Ishikawa (cell line): ENCODE data around the gene UGT8.

Experiments used
- CEBPB ChIP-seq: IDR thresholded peaks from 2 replicates; pipeline ENCODE4 v1.6.1; 2012
- CREB1 ChIP-seq: IDR thresholded peaks from 2 replicates; pipeline ENCODE4 v1.6.1; 2012; ENCODE audit warnings: low read depth
- EGR1 ChIP-seq: IDR thresholded peaks from 2 replicates; pipeline ENCODE4 v1.6.1; 2012
- EP300 ChIP-seq: IDR thresholded peaks from 2 replicates; pipeline ENCODE4 v1.6.1; 2012; ENCODE audit warnings: borderline replicate concordance
- FOXM1 ChIP-seq: IDR thresholded peaks from 2 replicates; pipeline ENCODE4 v1.6.1; 2012; ENCODE audit warnings: low read depth, borderline replicate concordance
- NFIC ChIP-seq: IDR thresholded peaks from 2 replicates; pipeline ENCODE4 v1.6.1; 2012
- RAD21 ChIP-seq: IDR thresholded peaks from 2 replicates; pipeline ENCODE4 v1.6.1; 2012; ENCODE audit warnings: low read depth
- TAF1 ChIP-seq: IDR thresholded peaks from 2 replicates; pipeline ENCODE4 v1.6.1; 2012; ENCODE audit warnings: low read depth, mild to moderate bottlenecking
- TCF12 ChIP-seq: IDR thresholded peaks from 2 replicates; pipeline ENCODE4 v1.6.1; 2012; ENCODE audit warnings: low read depth
- TEAD4 ChIP-seq: IDR thresholded peaks from 2 replicates; pipeline ENCODE4 v1.6.1; 2012
- YY1 ChIP-seq: IDR thresholded peaks from 2 replicates; pipeline ENCODE4 v1.6.1; 2012; ENCODE audit warnings: low read depth
- ZBTB7A ChIP-seq: IDR thresholded peaks from 2 replicates; pipeline ENCODE4 v1.6.1; 2012; ENCODE audit warnings: low read depth
- TF ChIP-seq, protein P1 (sequence below): IDR thresholded peaks from 2 replicates; pipeline ENCODE4 v1.6.1; 2012; ENCODE audit warnings: low read depth, mild to moderate bottlenecking
- TF ChIP-seq, protein P2 (sequence below): IDR thresholded peaks from 2 replicates; pipeline ENCODE4 v1.6.1; 2012
- TF ChIP-seq, protein P3 (sequence below): IDR thresholded peaks from 2 replicates; pipeline ENCODE4 v1.6.1; 2012

Gene UGT8

DNA sequence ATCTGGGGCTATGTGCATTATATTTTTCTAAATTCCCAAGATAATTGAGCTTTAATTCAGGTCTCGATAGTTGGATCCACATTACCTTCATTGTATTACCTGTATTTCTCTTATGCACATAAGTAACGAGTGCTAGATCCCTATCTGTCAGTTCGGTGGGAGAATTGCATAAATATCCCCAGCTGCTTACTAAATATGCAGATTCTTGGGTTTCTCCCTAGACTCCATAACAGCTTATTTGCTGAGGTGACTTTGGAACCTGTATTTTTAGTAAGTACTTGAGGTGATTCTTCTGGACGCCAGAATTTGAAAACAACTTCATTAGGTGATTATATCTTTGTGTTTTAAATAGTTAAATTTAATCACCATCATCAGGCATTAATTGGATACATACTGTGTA is 15.0 kb downstream of the UGT8 start:
- TF ChIP-seq TAF1 (no peak), RAD21 (no peak), CREB1 (no peak), ZBTB7A (no peak), CEBPB (no peak), TCF12 (no peak), YY1 (no peak), NFIC (no peak), FOXM1 (no peak)
- TF ChIP-seq, protein P1, sequence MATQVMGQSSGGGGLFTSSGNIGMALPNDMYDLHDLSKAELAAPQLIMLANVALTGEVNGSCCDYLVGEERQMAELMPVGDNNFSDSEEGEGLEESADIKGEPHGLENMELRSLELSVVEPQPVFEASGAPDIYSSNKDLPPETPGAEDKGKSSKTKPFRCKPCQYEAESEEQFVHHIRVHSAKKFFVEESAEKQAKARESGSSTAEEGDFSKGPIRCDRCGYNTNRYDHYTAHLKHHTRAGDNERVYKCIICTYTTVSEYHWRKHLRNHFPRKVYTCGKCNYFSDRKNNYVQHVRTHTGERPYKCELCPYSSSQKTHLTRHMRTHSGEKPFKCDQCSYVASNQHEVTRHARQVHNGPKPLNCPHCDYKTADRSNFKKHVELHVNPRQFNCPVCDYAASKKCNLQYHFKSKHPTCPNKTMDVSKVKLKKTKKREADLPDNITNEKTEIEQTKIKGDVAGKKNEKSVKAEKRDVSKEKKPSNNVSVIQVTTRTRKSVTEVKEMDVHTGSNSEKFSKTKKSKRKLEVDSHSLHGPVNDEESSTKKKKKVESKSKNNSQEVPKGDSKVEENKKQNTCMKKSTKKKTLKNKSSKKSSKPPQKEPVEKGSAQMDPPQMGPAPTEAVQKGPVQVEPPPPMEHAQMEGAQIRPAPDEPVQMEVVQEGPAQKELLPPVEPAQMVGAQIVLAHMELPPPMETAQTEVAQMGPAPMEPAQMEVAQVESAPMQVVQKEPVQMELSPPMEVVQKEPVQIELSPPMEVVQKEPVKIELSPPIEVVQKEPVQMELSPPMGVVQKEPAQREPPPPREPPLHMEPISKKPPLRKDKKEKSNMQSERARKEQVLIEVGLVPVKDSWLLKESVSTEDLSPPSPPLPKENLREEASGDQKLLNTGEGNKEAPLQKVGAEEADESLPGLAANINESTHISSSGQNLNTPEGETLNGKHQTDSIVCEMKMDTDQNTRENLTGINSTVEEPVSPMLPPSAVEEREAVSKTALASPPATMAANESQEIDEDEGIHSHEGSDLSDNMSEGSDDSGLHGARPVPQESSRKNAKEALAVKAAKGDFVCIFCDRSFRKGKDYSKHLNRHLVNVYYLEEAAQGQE = no peak
- TF ChIP-seq, protein P2, sequence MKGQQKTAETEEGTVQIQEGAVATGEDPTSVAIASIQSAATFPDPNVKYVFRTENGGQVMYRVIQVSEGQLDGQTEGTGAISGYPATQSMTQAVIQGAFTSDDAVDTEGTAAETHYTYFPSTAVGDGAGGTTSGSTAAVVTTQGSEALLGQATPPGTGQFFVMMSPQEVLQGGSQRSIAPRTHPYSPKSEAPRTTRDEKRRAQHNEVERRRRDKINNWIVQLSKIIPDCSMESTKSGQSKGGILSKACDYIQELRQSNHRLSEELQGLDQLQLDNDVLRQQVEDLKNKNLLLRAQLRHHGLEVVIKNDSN = no peak
- TF ChIP-seq, protein P3, sequence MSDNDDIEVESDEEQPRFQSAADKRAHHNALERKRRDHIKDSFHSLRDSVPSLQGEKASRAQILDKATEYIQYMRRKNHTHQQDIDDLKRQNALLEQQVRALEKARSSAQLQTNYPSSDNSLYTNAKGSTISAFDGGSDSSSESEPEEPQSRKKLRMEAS = no peak

DNA sequence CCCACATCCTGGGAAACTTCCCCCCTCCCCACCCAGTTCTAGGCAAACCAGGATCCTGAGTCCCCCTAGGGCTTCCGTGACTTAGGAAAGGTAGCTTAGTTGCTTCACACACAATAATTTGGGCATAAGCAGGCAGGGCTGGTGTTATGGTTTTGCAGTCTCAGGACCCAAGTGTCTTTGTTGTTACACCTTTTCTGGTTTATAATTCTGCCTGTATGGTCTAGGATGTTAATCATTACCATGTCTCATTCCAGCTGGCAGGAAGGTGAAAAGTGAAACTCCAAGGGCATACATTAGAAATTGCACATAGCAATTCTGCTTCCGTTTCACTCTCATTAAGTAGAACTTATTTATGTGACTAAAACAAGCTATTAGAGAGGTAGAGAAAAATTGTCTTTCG is 16.8 kb downstream of the UGT8 start:
- TF ChIP-seq NFIC (0 out of 2 replicates have a peak, but pooled peaks have one; percentile 17), TEAD4 (no peak), EGR1 (no peak)

DNA sequence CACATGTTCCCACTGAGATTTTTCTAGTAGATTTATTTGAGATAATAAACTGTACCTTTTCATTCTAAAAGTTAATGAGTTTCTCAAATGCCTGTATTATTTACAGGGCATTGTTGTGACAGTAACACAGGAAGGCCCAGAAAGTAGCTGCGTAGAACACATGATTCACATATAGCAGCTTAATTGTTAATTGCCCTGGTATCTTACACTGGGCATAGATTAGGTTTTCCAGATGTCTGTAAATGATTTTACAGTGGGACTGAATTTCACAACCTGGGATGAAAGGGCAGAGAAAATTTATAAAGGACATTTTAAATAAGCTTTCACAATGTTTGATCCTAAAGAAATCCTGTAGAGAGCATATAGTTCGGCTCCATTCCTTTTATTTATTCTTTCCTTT is 27.6 kb downstream of the UGT8 start:
- TF ChIP-seq, protein P3 = no peak
- TF ChIP-seq TCF12 = no peak
- TF ChIP-seq NFIC = no peak
- no peak for TF ChIP-seq EP300
- TF ChIP-seq EGR1 = no peak
- no peak for TF ChIP-seq TAF1
- TF ChIP-seq RAD21 = no peak
- TF ChIP-seq FOXM1 = no peak
- TF ChIP-seq TEAD4 = no peak
- no peak for TF ChIP-seq CREB1
- TF ChIP-seq, protein P2 = no peak
- TF ChIP-seq YY1 = no peak
- no peak for TF ChIP-seq CEBPB
- TF ChIP-seq, protein P1 = no peak
- no peak for TF ChIP-seq ZBTB7A

DNA sequence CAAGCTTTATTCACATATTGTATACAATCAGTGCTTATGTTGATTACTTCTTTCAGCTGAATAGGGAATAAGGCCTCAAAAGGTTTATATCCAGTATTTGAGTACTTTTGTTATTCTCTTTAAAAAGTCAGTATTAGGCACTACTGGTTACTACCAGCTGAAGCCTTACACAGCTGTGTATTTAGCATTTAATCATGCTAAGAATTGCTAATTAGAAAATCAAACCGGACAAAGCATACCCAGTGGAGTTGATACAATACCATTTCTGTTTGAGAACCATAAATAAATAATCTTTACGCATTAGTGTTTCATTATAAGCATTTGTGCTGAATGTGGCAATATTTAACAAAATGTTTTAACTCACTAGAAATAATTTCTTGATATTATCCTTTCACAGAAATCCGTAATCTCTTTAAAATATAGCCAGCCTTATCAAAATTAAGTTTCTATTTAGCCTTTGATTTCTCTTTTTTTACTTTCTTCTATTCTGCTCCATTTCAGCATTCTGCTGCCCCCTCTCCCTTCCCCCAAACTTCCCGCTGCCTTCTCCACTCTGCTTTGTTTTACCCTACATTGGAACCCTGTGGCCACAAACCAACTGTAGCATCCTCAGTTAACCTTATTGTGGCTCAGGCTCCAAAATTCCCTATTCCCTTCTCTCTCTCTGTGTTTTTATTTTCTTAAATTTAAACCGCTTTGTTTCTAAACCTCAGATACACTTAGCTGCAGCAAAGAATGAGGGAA is 37.8 kb downstream of the UGT8 start:
- TF ChIP-seq NFIC (no peak), RAD21 (no peak), EP300 (no peak), CEBPB (no peak), CREB1 (no peak), TAF1 (no peak), FOXM1 (no peak), TCF12 (no peak), ZBTB7A (no peak), EGR1 (no peak), TEAD4 (no peak), YY1 (no peak)
- TF ChIP-seq, protein P3 = no peak

DNA sequence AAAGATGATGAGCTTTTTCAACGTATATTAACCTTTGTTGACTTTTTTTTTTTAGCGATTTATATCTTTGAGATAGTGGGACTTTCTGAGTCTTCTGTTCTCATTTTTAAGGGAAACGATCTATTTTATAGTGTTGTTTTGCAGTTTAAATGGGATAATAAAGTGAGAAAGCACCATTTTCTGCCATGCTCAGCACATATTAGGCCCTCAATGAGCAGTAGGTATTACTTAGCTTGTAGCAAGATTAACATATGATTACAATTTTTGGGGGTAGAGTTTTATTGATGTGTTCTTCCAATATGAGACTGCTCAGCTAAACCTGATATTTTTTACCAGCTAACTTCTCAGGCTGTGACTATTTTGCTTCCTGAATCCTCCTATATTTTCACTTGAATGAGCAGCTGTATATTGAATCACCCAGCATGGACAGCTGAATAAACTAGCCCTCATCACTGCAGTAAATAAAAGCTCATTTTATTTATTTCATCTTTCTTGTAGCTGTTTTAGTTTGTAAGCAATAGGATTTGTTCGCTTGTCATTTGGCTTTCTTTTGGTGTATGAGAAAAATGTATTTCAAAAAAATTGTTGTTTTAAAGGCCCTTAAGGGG is 43.7 kb downstream of the UGT8 start:
- TF ChIP-seq, protein P3 = no peak
- TF ChIP-seq CEBPB = no peak
- TF ChIP-seq FOXM1 = no peak
- TF ChIP-seq RAD21 = no peak
- TF ChIP-seq TAF1 = no peak
- no peak for TF ChIP-seq NFIC
- no peak for TF ChIP-seq ZBTB7A
